H1 (cell line): ENCODE data around the gene SETD1B. TPM values are rescaled to one million over a fixed set of nuclear protein-coding genes. Genes with fewer than 3 reads are reported as not detected.

Source experiments
- EP300 ChIP-seq, 2 experiments: IDR thresholded peaks; 1 replicate in 1 of 2; 2 replicates in 1 of 2; pipeline ENCODE4 v1.6.1; 2011 to 2012; ENCODE audit warnings: low read depth in 2 of 2, low read length in 2 of 2, mild to moderate bottlenecking in 2 of 2, borderline replicate concordance in 1 of 2, inconsistent platforms in 1 of 2, moderate library complexity in 1 of 2
- polyA plus RNA-seq, 7 experiments: library from polyadenylated mRNA; depleted of rRNA in 3 of 7; stranded (reverse) in 5 of 7; unstranded in 2 of 7; fragments of >200 nt in 5 of 7; fragments of 200-250 nt in 2 of 7; gene quantifications; 1 replicate in 5 of 7; 2 replicates in 1 of 7; 4 replicates in 1 of 7; pipeline versions ENCODE4 v1.2.1 to v1.2.3, GENCODE V29; 2011 to 2013; ENCODE audit warnings: missing spikeins in 2 of 7, mixed read lengths in 2 of 7
- total RNA-seq: library from RNA; stranded (reverse); fragmentation: NEBNext Ultra II Directional; extraction: Animal tissue kit (Norgen Biotek cat#: 25700); gene quantifications from 2 replicates; pipeline ENCODE4 v1.2.1, GENCODE V29; 2021

The SETD1B gene
- total and polyA plus RNA-seq, 2 of the 8 experiments (the other 6 are each of a cell fraction or from before 2014, with no cell fraction given) = 1.3 to 17.7 TPM

DNA sequence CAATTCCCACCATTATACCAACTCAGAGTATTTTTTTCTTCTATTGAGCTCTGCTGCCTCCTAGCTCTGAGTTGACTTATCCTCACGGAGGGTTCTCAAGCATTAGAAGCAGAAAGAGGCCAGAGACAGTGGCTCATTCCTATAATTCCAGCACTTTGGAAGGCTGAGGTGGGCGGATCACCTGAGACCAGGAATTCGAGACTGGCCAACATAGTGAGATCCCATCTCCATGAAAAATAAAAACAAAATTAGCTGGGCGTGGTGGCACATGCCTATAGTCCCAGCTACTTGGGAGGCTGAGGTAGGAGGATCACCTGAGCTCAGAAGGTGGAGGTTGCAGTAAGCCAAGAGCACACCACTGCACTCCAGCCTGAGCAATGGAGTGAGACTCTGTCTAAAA, 33.9 kb downstream of the SETD1B start (continued):
- TF ChIP-seq EP300 (IDR thresholded peaks at IDR 0.05; ENCODE audit: borderline replicate concordance in 1 of 2, low read depth in 2 of 2, low read length in 2 of 2) = no peak
